ENCODE results near the gene EPS15. TPM values are rescaled to one million over a fixed set of nuclear protein-coding genes. Genes with fewer than 3 reads are reported as not detected.

The EPS15 gene
- total RNA-seq, 5 donors from 2014 or later (not counting 1 experiment from before 2014, with no cell fraction given) = 61.0 to 76.1 (median 75.2) TPM

- no peaks in the 10 kb centered on the region for H3K27me3 ChIP-seq (replicated peaks in 1 of 2; ENCODE audit: control insufficient read depth in 2 of 2, extremely low read depth in 1 of 2, insufficient read depth in 2 of 2, low read length in 1 of 2)
- Mint-ChIP-seq H3K27ac (no peak overlapping the region), H3K9me3 (peaks cover 0 to 7% (median 0%) of the 10 kb centered on the region in 3 donors), H3K4me3 (no peak overlapping the region), H3K27me3 (no peaks in the 10 kb centered on the region), H3K36me3 (peaks cover 40% of the 10 kb centered on the region), H3K4me1 (peaks cover 61 to 80% (median 75%) of the 10 kb centered on the region in 3 donors)
- ChIA-PET CTCF (no interaction called here), POLR2A (no interaction called here)
- no peak overlapping the region for H3K4me3 ChIP-seq (ENCODE audit: control insufficient read depth in 1 of 2, extremely low read depth in 1 of 2, low read length in 1 of 2)
- H3K4me1 ChIP-seq (ENCODE audit: control insufficient read depth in 1 of 2, extremely low read depth in 1 of 2, insufficient read depth in 2 of 2, low read length in 2 of 2) = peaks cover 0 to 20% of the 10 kb centered on the region in 2 experiments
- WGBS (ENCODE audit: insufficient coverage) = 100% methylated on average over 1 of the region's 2 CpGs
- H3K27ac ChIP-seq (ENCODE audit: low read length) = no peak overlapping the region
- DNase-seq (no peak), ATAC-seq (replicated peaks in 1 of 4) (no peak)
- no peaks in the 10 kb centered on the region for H3K36me3 ChIP-seq (ENCODE audit: control insufficient read depth in 2 of 2, extremely low read depth in 1 of 2, insufficient read depth in 1 of 2, low read length in 1 of 2)
- no peaks in the 10 kb centered on the region for H3K9me3 ChIP-seq
Measured at GRCh38 chr1:51498924-51499323, 20.1 kb downstream of the EPS15 start.

- H3K9me3 ChIP-seq = no peaks in the 10 kb centered on the region
- H3K36me3 Mint-ChIP-seq = peaks cover 31% of the 10 kb centered on the region
- H3K4me3 Mint-ChIP-seq = no peak overlapping the region
- WGBS (ENCODE audit: insufficient coverage) = 100% methylated on average over 2 of the region's 5 CpGs
- DNase-seq (no peak), ATAC-seq (replicated peaks in 1 of 4) (no peak)
- H3K4me3 ChIP-seq (ENCODE audit: control insufficient read depth in 1 of 2, extremely low read depth in 1 of 2, low read length in 1 of 2) = no peak overlapping the region
- H3K27ac Mint-ChIP-seq = no peak overlapping the region
- H3K4me1 ChIP-seq (ENCODE audit: control insufficient read depth in 1 of 2, extremely low read depth in 1 of 2, insufficient read depth in 2 of 2, low read length in 2 of 2) = peaks cover 0 to 20% of the 10 kb centered on the region in 2 experiments
- CTCF ChIA-PET = no interaction called here
- no peak overlapping the region for H3K27ac ChIP-seq (ENCODE audit: low read length)
- H3K9me3 Mint-ChIP-seq = peaks cover 0 to 9% (median 0%) of the 10 kb centered on the region in 3 donors
- no peaks in the 10 kb centered on the region for H3K27me3 ChIP-seq (replicated peaks in 1 of 2; ENCODE audit: control insufficient read depth in 2 of 2, extremely low read depth in 1 of 2, insufficient read depth in 2 of 2, low read length in 1 of 2)
- H3K36me3 ChIP-seq (ENCODE audit: control insufficient read depth in 2 of 2, extremely low read depth in 1 of 2, insufficient read depth in 1 of 2, low read length in 1 of 2) = no peaks in the 10 kb centered on the region
- no peaks in the 10 kb centered on the region for H3K27me3 Mint-ChIP-seq
- peaks cover 61 to 75% (median 72%) of the 10 kb centered on the region in 3 donors for H3K4me1 Mint-ChIP-seq
- POLR2A ChIA-PET = interaction anchor here in 1 of 2 donors (0.6 kb wide), 1 partner anchor 366 kb away, joined by 7 read pairs; no protein-coding TSS in a partner anchor
Measured at GRCh38 chr1:51497340-51497739, 21.7 kb downstream of the EPS15 start.

- DNase-seq (no peak), ATAC-seq (replicated peaks in 1 of 4) (no peak)
- 100% methylated on average over 1 of the region's 1 CpG for WGBS (ENCODE audit: insufficient coverage)
- H3K9me3 ChIP-seq = no peaks in the 10 kb centered on the region
- H3K4me3 ChIP-seq (ENCODE audit: control insufficient read depth in 1 of 2, extremely low read depth in 1 of 2, low read length in 1 of 2) = no peak overlapping the region
- no peaks in the 10 kb centered on the region for H3K27me3 ChIP-seq (replicated peaks in 1 of 2; ENCODE audit: control insufficient read depth in 2 of 2, extremely low read depth in 1 of 2, insufficient read depth in 2 of 2, low read length in 1 of 2)
- Mint-ChIP-seq H3K4me3 (no peak overlapping the region), H3K4me1 (peaks cover 71 to 76% (median 73%) of the 10 kb centered on the region in 3 donors), H3K36me3 (peaks cover 24% of the 10 kb centered on the region), H3K27me3 (no peaks in the 10 kb centered on the region), H3K27ac (peak overlapping the region; percentile 4 to 18), H3K9me3 (peaks cover 0 to 6% (median 0%) of the 10 kb centered on the region in 3 donors)
- H3K27ac ChIP-seq (ENCODE audit: low read length) = no peak overlapping the region
- H3K4me1 ChIP-seq (ENCODE audit: control insufficient read depth in 1 of 2, extremely low read depth in 1 of 2, insufficient read depth in 2 of 2, low read length in 2 of 2) = peaks cover 3 to 9% of the 10 kb centered on the region in 2 experiments
- CTCF ChIA-PET = no interaction called here
- POLR2A ChIA-PET = no interaction called here
- H3K36me3 ChIP-seq (ENCODE audit: control insufficient read depth in 2 of 2, extremely low read depth in 1 of 2, insufficient read depth in 1 of 2, low read length in 1 of 2) = peaks cover 3 to 4% of the 10 kb centered on the region in 2 donors
Measured at GRCh38 chr1:51494138-51494830, 24.8 kb downstream of the EPS15 start.

- no CpG with 5 or more reads among the region's 4 CpGs for WGBS (ENCODE audit: insufficient coverage)
- Mint-ChIP-seq H3K27me3 (no peaks in the 10 kb centered on the region), H3K9me3 (peaks cover 0 to 6% (median 0%) of the 10 kb centered on the region in 3 donors), H3K4me1 (peaks cover 56 to 65% (median 63%) of the 10 kb centered on the region in 3 donors), H3K4me3 (peak overlapping the region in 1 of 3 donors; percentile 35), H3K36me3 (peaks cover 11% of the 10 kb centered on the region), H3K27ac (peak overlapping the region; percentile 71 to 77)
- peak overlapping the region; percentile 3 for H3K27ac ChIP-seq (ENCODE audit: low read length)
- CTCF ChIA-PET = interaction anchor here (0.6 kb wide), 2 partner anchors 22 to 130 kb away, joined by 3 read pairs; no protein-coding TSS in a partner anchor
- DNase-seq (no peak), ATAC-seq (replicated peaks in 1 of 4) (no peak)
- H3K4me3 ChIP-seq (ENCODE audit: control insufficient read depth in 1 of 2, extremely low read depth in 1 of 2, low read length in 1 of 2) = no peak overlapping the region
- POLR2A ChIA-PET = interaction anchor here (0.6 kb wide), 2 partner anchors 24 to 203 kb away, joined by 3 read pairs; no protein-coding TSS in a partner anchor
- no peaks in the 10 kb centered on the region for H3K9me3 ChIP-seq
- peaks cover 3 to 9% of the 10 kb centered on the region in 2 experiments for H3K4me1 ChIP-seq (ENCODE audit: control insufficient read depth in 1 of 2, extremely low read depth in 1 of 2, insufficient read depth in 2 of 2, low read length in 2 of 2)
- H3K36me3 ChIP-seq (ENCODE audit: control insufficient read depth in 2 of 2, extremely low read depth in 1 of 2, insufficient read depth in 1 of 2, low read length in 1 of 2) = peaks cover 3 to 4% of the 10 kb centered on the region in 2 donors
- H3K27me3 ChIP-seq (replicated peaks in 1 of 2; ENCODE audit: control insufficient read depth in 2 of 2, extremely low read depth in 1 of 2, insufficient read depth in 2 of 2, low read length in 1 of 2) = no peaks in the 10 kb centered on the region
Measured at GRCh38 chr1:51491166-51491981, 27.7 kb downstream of the EPS15 start.

GRCh38 chr1:51489472-51489871 lies 29.6 kb downstream of the EPS15 start:
- no peaks in the 10 kb centered on the region for H3K27me3 ChIP-seq (replicated peaks in 1 of 2; ENCODE audit: control insufficient read depth in 2 of 2, extremely low read depth in 1 of 2, insufficient read depth in 2 of 2, low read length in 1 of 2)
- H3K4me3 Mint-ChIP-seq = no peak overlapping the region
- no peak for ATAC-seq (replicated peaks in 1 of 4)
- no CpG with 5 or more reads among the region's 3 CpGs for WGBS (ENCODE audit: insufficient coverage)
- peaks cover 16% of the 10 kb centered on the region for H3K36me3 Mint-ChIP-seq
- ChIA-PET POLR2A (interaction anchor here in 1 of 2 donors (0.9 kb wide), 1 partner anchor 76 kb away, joined by 4 read pairs; no protein-coding TSS in a partner anchor), CTCF (interaction anchor here (0.7 to 1.3 kb wide), 3 partner anchors 23 to 67 kb away, joined by 3 to 12 read pairs (median 4); no protein-coding TSS in a partner anchor)
- H3K4me1 Mint-ChIP-seq = peaks cover 46 to 55% (median 47%) of the 10 kb centered on the region in 3 donors
- H3K4me1 ChIP-seq (ENCODE audit: control insufficient read depth in 1 of 2, extremely low read depth in 1 of 2, insufficient read depth in 2 of 2, low read length in 2 of 2) = peaks cover 3 to 7% of the 10 kb centered on the region in 2 experiments
- no peak for DNase-seq
- H3K27ac Mint-ChIP-seq = no peak overlapping the region
- H3K4me3 ChIP-seq (ENCODE audit: control insufficient read depth in 1 of 2, extremely low read depth in 1 of 2, low read length in 1 of 2) = no peak overlapping the region
- H3K9me3 Mint-ChIP-seq = peaks cover 0 to 6% (median 0%) of the 10 kb centered on the region in 3 donors
- H3K9me3 ChIP-seq = no peaks in the 10 kb centered on the region
- no peaks in the 10 kb centered on the region for H3K27me3 Mint-ChIP-seq
- H3K36me3 ChIP-seq (ENCODE audit: control insufficient read depth in 2 of 2, extremely low read depth in 1 of 2, insufficient read depth in 1 of 2, low read length in 1 of 2) = peaks cover 3 to 4% of the 10 kb centered on the region in 2 donors
- no peak overlapping the region for H3K27ac ChIP-seq (ENCODE audit: low read length)

Measured in T-cell (primary cell).